Muscle of back (tissue), 11 donors: ENCODE results near the gene ADAM8. TPM values are rescaled to one million over a fixed set of nuclear protein-coding genes. Genes with fewer than 3 reads are reported as not detected.
"Not testable (repeated sequence)": the region's sequence is repeated elsewhere in the genome, so short reads cannot be mapped to it uniquely, and the experiment has no call there.

Experiments
- DNase-seq, 3 donors: peaks; one replicate each; pipeline versions ENCODE4 v3.0.0 to v3.0.0-alpha.2; 2013
- polyA plus RNA-seq, 10 donors: library from polyadenylated mRNA; unstranded; fragments of 120-200 nt; gene quantifications; one replicate each; pipeline ENCODE4 v1.2.1, GENCODE V29; 2013; ENCODE audit not compliant: insufficient read length in 10 of 10

ADAM8 gene
- polyA plus RNA-seq, 10 donors = 0.70 to 3.3 (median 1.6) TPM

DNA sequence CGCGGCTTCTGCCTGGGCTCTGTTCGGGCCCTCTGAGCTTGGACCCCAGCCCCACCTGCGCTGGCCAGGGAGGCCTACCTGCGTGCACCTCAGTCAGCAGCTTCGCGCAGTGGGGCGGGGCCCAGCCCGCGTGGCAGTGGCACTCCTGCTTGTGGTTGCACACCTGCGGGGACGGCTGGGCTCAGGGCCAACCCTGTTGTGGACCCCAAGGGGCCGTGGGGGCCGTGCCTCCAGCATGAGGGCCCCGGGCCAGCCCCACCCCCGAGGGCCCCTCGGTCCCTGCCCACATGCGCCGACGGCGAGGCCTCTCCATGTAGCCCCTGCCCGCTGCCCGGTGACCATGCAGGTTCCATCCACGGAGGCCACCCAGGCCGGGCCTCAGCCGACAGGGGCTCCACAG lies 7.3 kb downstream of the ADAM8 start:
- no peak for DNase-seq

DNA sequence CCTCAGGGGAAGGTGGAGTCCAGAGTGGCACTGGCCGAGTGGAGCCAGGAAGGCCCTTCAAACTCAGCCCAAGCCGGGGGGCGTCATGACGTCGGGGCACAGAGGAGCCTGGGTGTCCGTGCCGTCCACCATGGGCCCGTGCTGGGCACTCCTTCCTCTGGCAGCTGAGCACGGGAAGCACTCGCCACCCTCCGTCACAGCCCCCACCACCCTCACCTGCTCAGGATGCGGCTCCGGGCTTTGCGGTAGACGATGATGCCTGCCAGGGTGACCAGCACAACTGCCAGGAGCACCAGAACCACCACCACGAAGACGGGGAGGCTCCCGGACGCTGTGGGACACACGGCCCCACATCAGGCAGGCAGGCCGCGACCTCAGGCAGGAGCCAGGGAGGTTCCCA lies 8.1 kb downstream of the ADAM8 start:
- no peak for DNase-seq

DNA sequence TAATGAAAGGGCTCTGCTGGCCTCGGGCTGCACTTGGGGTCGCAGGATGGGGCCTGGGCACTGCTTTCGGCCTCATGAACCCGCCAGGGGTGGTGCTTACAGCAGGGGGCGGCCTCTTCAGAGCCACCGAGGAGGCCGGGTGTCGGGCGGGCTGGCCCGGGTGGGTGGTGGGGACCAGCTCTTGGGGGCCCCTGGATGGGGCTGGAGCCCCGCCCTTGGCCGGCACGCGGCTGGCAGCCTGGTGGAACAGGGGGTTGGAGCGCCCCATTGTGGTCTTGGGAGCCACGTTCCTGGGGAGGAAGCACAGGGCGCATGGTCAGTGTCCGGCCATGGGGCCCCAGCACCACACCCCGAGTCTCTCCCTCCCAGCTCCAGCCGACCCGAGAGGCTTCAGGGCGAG lies 8.8 kb downstream of the ADAM8 start:
- no peak for DNase-seq

DNA sequence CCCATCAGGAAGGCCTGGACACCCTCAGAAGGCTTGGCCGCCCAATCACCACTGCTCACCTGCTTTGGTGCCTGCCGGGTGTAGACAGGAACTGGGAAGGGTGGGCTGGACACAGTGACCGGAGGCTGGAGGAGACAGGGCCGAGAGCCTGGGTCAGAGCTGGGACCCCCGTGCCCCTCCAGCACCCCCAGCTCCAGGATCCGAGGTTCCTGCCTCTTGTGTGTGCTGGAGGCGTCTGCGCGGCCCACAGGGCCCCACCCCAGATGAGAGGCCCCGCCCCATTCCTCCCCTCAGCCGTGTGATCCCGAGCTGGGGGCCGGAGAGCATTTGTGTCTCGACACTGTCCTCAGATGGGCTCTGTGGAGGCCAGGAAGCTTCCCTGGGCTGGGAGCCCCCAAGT lies 9.4 kb downstream of the ADAM8 start:
- DNase-seq = no peak

DNA sequence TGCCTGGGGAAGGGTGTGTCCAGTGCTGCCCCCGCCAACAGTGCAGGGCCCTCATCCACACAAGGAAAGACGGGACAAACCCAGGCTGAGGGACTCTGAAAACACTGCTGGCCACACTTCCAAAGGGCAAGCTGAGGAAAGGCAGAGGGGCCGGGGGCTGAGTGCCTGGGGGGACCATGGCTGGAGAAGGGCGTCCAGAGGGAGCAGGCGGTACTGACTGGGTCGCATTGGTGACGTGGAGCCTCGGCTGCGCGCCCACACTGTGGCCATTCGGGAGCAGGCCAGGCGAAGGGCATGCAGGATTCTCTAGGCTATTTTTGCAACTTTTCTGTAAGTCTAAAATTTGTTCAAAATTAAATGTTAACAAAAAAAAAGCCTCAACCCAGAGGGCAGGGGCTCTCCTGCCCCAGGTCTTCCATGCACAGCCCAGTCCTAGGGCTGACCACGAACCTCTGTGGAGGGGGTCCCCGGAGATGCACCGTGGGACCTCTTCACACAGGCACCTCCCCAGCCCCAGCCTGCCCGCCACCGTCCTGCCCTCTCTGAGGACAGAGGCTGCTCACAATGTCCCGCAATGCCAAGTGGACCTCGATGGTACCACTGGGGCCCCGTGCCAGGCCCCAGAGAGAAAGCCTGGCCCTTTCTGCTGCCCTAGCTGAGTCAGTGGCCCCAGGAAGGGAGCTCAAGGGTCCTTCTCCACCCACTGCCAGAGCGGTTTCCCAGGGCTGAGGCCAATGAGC lies 10.4 kb downstream of the ADAM8 start:
- no peak for DNase-seq

DNA sequence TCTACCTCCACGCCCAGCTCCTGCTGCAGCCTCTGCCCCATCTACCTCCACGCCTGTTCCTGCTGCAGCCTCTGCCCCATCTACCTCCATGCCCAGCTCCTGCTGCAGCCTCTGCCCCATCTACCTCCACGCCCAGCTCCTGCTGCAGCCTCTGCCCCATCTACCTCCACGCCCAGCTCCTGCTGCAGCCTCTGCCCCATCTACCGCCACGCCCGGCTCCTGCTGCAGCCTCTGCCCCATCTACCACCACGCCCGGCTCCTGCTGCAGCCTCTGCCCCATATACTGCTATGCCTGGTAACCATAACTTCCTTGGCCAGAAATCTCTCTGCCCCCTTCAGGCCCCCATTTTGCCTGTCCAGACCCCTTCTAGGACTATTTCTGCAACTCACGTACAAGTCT lies 11.6 kb downstream of the ADAM8 start:
- not testable (repeated sequence) for DNase-seq

DNA sequence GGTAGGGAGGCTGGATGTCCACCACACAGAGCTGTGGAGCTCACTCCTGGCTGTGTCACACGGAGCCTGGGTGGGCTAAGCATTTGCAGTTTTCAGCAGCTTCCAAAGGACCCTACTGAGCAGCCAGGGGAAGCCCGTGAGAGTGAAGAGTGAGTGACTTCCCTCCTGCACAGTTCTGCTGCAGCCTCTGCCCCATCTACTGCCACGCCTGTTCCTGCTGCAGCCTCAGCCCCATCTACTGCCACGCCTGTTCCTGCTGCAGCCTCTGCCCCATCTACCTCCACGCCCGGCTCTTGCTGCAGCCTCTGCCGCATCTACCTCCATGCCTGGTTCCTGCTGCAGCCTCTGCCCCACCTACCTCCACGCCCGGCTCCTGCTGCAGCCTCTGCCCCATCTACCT lies 12.2 kb downstream of the ADAM8 start:
- no peak for DNase-seq

DNA sequence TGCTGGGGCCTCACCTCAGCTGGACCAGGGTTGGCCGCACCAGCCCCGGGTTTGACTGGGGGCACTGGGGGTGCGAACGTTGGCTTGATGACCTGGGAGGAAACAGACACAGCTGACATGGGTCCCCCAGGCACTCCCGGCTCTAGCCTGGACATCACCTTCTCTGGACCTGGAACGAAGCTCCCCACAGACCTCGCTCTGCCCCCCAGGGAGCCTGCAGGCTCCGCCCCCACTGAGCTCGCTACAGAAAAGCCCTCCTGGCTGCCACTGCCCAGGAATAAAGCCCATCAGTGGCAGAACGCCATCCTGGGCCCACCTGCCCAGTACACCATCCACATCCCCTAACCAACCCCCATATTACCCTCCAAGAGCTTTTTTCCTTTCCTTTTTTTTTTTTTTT lies 13.0 kb downstream of the ADAM8 start:
- no peak for DNase-seq

DNA sequence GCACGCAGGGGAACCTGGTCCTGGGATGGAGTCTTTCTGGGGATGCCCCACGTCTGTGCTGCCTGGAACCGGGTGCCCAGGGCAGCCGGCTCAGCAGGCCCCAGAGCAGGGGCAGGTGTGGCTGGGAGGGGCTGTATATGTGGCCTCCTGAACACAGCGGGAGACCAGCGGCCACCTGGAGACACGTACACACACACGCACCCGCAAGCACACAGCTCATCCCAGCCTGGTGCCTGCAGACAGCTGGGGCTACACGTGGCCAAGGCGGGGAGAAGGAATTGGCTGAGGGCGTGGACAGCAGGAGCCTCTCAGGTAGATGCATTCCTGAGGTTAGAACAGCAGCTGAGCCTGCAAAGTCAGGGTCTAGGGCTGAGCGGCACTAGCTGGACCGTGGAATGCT lies 14.0 kb downstream of the ADAM8 start:
- no peak for DNase-seq

DNA sequence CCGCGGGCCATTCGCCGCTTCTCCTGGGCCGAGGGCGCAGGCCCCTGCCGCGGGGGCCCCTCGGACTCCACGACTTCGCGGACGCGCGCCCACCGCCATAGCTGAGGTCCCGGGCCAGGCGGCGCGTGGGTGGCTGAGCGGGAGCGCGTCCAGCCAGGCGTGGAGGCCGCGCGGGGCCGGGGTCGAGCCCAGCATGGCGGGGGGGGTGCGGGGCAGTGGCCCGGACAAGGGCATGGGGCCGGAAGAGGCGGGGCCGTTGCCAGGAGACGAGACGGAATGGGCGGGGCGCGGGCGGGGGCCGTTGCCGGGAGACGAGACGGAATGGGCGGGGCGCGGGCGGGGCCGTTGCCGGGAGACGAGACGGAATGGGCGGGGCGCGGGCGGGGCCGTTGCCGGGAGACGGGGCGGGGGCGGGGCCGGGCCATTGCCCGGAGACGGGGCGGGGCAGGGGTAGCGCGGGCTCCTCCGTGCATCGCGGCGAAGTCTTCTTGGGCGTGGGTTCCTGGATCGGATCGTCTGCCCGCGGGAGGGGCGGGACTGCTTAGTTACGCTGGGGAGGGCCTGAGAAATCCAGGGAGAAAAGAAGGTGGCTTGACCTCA lies 14.8 kb downstream of the ADAM8 start:
- DNase-seq = peak; percentile 52 to 77 (median 62)

DNA sequence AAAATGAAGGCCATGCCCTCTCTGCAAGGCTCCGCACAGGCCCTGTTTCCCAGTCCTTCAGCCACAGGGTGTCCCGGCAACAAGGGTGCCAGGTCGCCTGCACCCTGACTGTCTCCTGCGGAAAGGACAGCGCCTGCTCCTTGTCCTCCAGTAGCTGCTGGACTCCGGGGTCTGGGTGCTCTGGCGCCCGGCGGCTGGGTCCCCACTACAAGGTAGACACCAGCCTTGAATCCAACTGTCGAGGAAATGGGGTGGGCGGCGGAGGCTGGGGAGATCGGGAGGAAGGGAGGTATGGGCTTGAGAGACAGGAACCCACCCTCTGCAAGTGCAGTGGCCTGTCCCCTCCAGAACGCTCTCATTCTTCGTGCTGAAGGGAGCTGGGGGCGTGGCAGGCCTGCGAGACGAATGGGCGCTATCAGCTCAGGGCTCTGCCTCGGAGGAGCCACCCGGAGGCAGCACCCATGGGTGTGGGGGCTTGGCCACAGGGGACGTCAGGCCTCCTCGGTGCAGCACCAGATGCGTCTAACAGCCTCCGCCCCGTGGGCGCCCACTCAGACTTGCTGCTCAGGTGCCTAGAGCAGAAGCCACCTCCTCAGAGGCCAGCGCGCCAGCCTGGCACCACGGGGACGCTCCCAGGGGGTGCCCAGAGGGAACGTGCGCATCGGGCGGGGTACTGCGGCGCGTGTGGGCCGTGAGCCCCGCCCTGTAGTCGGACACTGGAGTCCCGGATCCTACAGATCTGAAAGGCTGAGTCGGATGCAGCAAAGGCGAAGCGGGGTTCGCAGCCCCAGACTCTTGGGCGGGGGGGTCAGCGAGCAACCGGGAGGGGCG lies 15.6 kb downstream of the ADAM8 start:
- peak; percentile 10 to 75 (median 38) for DNase-seq

DNA sequence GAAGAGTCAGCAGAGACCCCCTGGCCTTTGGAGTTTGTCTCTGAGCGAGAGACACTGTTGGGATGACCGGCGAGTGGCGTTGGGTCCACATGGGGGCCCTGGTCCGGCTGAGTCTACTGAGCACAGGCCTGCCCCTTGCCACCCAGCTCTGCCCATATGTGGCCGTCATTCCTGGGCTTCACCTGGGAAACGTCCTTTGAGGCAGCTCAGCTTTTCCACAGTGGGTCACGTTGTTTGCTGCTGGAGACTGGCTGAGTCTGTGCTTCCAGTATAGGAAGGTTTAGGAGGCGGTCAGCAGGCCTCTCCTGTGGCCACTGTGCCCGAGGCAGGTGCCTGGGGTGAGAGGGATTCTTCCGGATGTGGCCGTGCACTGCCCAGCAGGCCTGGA lies 17.1 kb downstream of the ADAM8 start:
- no peak for DNase-seq

DNA sequence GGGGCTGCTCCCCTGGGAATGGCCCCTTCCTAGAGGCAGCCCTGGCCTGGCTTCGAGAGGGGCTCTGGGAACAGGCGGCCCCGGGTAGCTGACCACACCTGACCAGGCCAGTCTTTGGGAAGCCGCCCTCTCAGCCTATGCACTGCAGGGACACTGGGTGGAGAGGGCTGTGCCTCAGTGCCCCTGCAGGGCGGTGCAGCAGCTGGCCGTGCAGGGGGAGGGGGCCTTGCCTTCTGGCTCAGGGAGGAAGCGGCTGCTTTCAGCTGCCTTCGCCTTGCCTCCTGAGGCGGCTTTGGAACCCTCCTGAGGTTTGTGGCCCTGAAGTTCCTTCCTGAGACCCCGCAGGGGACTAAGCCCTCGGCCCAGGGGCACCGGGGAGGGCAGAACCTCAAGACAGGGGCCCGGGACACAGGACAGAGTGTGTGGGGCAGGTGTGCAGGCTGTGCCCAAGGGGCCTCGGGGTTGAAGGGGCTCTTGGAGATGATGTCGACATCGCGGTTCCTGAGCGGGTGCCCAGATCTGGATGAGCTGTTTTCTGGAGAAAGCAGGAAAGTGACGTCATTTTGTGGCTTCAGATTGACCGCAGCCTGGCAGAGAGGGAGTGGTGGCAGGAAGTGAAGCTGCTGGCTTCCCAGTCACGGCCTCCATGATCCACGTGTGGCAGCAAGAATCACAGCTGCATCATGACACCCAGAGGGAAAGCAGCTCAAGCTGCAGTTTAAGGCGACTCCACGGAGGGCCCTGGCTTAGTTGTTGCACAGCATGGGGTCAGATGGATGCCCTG lies 17.7 kb downstream of the ADAM8 start:
- DNase-seq = peak; percentile 52 to 92 (median 71)

DNA sequence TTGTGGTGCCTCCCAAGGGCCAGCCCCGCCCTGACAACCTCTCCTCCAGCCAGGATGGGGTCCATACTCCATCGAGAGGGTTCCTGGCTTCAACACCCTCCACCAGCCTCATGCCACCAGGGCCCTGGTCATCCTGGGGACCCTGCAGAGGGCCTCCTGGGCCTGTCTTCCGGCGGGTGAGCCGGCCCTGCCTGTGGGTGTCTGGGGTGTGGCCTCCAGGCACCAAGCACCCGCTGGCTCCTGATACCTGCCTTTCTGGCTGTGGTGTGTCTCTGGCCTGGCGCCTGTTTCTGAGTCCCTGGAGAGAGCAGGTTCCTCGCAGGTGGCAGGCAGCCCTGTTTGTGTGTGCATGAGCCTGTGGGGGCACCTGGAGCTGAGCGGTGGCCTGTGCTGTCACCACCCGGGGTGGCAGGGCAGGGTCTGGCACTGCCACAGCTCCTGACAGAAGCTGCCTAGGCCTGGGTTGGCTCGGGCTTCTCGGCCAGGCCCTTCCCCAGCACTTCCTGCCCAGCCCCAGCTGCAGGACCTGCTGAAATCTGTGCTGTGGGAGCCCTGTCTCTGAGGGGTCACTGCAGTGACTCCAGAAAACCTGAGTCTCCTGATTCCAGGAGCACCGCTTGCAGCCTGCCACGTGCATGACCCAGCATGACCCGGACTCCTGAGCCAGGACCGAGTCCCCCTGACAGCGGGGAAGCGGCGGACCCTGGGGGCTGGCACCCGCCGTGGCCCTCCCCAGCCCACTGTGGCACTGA lies 18.4 kb downstream of the ADAM8 start:
- DNase-seq = no peak

DNA sequence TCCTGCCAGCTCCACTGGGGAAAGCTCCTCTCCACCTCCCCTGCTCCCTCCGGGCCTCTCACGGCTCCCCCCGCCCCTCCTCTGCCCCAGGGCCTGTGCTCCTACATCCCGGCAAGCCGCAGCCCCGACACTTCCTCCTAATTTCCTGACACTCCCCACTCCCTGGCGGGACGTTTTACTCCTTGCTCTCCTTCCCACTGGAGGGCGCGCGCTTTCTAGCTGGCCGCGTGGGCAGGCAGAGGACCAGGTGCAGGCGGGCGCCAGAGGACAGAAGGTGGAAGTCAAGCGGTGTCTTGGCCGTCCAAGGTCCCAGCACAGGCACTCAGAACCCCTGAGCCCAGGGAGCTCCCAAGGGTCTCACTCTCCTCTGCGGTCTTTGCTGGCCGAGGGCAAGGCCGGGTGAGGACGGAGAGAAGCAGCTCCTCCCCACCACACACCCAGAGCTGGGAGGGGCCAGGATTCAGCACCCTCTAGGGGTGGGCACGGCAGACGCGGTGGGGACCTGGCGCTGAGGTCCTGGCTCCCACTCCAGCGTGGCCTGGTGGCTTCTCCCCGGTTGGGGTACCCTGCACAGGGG lies 19.1 kb downstream of the ADAM8 start:
- DNase-seq = peak in 1 of 3 donors; percentile 38

DNA sequence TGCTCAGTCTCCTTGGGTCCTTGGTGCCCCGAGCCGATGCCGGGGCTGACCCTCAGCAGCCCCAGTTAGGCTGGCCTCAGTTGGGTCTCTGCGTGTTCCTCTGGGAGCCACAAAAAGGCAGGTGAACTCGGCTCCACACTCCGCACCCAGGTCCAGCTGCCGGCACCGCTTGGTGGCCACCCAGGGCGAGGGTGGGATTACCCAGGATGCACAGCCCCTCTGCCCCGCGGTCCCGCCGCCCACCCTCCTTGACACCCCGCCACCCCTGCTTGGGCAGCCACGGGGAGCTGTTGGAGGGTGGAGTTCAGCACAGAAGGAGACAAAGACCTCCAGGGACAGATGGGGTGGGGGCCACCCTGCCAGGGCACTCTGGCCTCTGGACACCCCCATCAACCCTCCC lies 21.3 kb downstream of the ADAM8 start:
- DNase-seq = no peak

DNA sequence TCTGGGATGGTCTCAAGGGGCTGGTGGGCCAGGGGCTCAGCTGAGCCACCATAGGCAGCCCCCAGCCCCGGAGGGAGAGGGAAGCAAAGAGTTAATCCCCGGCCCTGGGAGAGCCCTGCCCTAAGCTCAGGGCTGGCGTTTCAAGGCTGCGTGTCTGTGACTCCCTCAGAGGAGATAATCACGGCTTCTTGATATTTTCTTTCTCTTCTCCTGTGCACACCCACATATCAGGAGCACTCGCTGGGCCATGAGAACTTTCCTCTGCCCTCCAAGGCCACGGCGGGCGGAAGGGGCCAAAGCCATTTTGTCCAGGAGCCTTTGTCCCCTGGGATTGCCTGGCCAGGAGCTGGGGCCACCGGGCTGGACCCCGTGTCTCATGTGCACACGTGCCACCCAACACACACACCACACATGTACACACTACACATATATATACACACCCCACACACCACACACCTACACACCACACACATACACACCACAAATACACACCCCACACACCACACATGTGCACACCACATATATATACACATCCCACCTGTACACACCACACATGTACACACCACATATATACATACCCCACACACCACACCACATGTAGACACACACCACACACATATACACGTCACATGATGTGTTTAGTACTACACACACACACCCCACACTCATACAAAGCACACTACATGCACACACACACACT lies 22.1 kb downstream of the ADAM8 start:
- no peak for DNase-seq

DNA sequence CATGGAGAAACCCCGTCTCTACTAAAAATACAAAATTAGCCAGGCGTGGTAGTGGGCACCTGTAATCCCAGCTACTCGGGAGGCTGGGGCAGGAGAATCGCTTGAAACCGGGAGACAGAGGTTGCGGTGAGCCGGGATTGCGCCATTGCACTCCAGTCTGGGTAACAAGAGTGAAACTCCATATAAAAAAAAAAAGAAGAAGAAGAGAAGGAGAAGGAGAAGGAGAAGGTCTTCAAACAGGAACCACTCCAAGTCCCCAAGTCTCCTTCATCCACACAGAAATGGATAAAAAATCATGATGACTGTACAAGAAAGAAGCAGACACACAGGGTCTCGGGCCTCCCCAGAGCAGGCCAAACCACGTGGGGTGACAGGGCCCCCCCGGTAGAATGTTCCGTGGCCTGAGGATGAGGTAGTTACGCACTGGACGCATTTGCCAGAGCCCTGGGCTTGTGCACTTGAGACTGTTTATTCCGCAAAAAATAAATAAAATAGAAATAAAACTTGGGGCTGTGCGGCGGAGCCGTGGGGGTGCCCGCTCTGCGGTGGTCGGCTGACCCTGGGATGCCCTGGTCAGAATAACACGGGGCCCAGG lies 23.2 kb downstream of the ADAM8 start:
- no peak for DNase-seq

DNA sequence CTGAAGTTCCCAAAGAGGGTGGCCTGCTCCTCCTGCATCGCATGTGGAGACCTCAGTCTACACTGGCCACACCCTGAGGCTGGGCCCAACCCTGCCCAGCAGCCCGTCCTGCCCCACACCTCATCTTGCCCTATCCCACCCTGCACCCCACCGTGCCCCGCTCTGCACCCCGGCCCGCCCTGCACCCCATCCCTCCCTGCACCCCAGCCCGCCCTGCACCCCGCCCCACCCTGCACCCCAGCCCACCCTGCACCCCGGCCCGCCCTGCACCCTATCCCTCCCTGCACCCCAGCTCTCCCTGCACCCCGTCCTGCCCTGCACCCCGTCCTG lies 24.5 kb downstream of the ADAM8 start:
- DNase-seq = no peak
